Upper lobe of left lung (tissue), 6 donors: ENCODE results near the gene MXI1. TPM values are rescaled to one million over a fixed set of nuclear protein-coding genes. Genes with fewer than 3 reads are reported as not detected.

Experiments
- ATAC-seq, 2 donors: fragments of 200-7000 bp; cut with Tn5 transposase; one replicate each; pipeline ENCODE4 v1.9.1; 2022; ENCODE audit warnings: mild to moderate bottlenecking in 2 of 2, moderate library complexity in 2 of 2; ENCODE audit not compliant: low FRiP score in 2 of 2
- DNase-seq, 2 donors: peaks; one replicate each; pipeline ENCODE4 v3.0.0-alpha.2; 2019 to 2020
- H3K27ac ChIP-seq, 4 donors: fragments of 200-600 bp; sonication (generic); one replicate each; pipeline ENCODE4 v1.5.1; 2016 to 2019
- H3K27me3 ChIP-seq, 4 donors: fragments of 200-600 bp; sonication (generic); one replicate each; pipeline ENCODE4 v1.5.1; 2017 to 2019
- H3K36me3 ChIP-seq, 4 donors: fragments of 200-600 bp; sonication (generic); one replicate each; pipeline ENCODE4 v1.5.1; 2016 to 2019
- H3K4me1 ChIP-seq, 4 donors: fragments of 200-600 bp; sonication (generic); one replicate each; pipeline ENCODE4 v1.5.1; 2018 to 2019
- H3K4me3 ChIP-seq, 4 donors: fragments of 200-600 bp; sonication (generic); one replicate each; pipeline ENCODE4 v1.5.1; 2017 to 2019; ENCODE audit warnings: mild to moderate bottlenecking in 2 of 4, moderate library complexity in 1 of 4
- H3K9me3 ChIP-seq, 4 donors: fragments of 200-600 bp; sonication (generic); one replicate each; pipeline ENCODE4 v1.5.1; 2018 to 2019
- CTCF ChIP-seq, 6 experiments: fragments of 450-650 bp in 4 of 6; fragments of 200-600 bp in 2 of 6; sonication (generic) in 2 of 6; IDR thresholded peaks; one replicate each; pipeline ENCODE4 v1.5.1; 2016 to 2019; ENCODE audit warnings: antibody characterized with exemption in 6 of 6
- EP300 ChIP-seq, 4 donors: sonication (generic); formaldehyde crosslinking; IDR thresholded peaks; one replicate each; pipeline ENCODE4 v1.5.1; 2017; ENCODE audit warnings: antibody characterized with exemption in 4 of 4, control low read depth in 2 of 4
- POLR2A ChIP-seq, 4 donors: fragments of 450-650 bp; IDR thresholded peaks; one replicate each; pipeline ENCODE4 v1.5.1; 2016 to 2017; ENCODE audit warnings: antibody characterized with exemption in 4 of 4, mild to moderate bottlenecking in 2 of 4
- POLR2AphosphoS5 ChIP-seq, 2 donors: sonication (generic); formaldehyde crosslinking; IDR thresholded peaks; one replicate each; pipeline ENCODE4 v1.5.1; 2017; ENCODE audit warnings: antibody characterized with exemption in 2 of 2
- WGBS, 2 donors: methylation state at CpG; one replicate each; pipeline ENCODE4 v1.1.5; 2017 to 2018; 5-methylcytosine and 5-hydroxymethylcytosine counted together
- total RNA-seq, 6 donors: library from RNA; depleted of rRNA in 4 of 6; stranded (reverse); fragments of >200 nt in 4 of 6; gene quantifications; one replicate each; pipeline versions ENCODE4 v1.1.0 to v1.2.1, GENCODE V29; 2016 to 2021
- donor health status: DM: no; HTN: no; CAD: no; lungs with moderate emphysema.
- donor health status: DM: no; HTN: yes; CAD: no; lungs with severe emphysema.

The MXI1 gene
- total RNA-seq, 6 donors from 2014 or later: 27.7 to 90.1 (median 45.2) TPM

- Histone ChIP-seq H3K4me1 (peaks cover 0 to 9% (median 7%) of the 10 kb centered on the region in 4 donors), H3K27me3 (no peaks in the 10 kb centered on the region), H3K27ac (no peak overlapping the region), H3K36me3 (peaks cover 0 to 19% (median 0%) of the 10 kb centered on the region in 4 donors), H3K9me3 (no peaks in the 10 kb centered on the region), H3K4me3 (peak overlapping the region in 1 of 4 donors; percentile 27)
- 28 to 30% methylated on average over 6 of the region's 6 CpGs for WGBS, 2 donors
- DNase-seq (peak in 1 of 2 donors; percentile 53), ATAC-seq (peak in 1 of 2 donors; percentile 84)
- TF ChIP-seq POLR2A (IDR thresholded peaks at IDR 0.05) (no peak), POLR2AphosphoS5 (IDR thresholded peaks at IDR 0.05) (no peak), EP300 (IDR thresholded peaks at IDR 0.05) (no peak), CTCF (IDR thresholded peaks at IDR 0.05) (peak; percentile 58 to 84 (median 80))
Observed at GRCh38 chr10:110279407-110279986, 72.1 kb downstream of the MXI1 start.

- Histone ChIP-seq H3K9me3 (no peaks in the 10 kb centered on the region), H3K36me3 (peaks cover 0 to 54% (median 4%) of the 10 kb centered on the region in 4 donors), H3K4me1 (peaks cover 0 to 4% (median 2%) of the 10 kb centered on the region in 4 donors), H3K27ac (no peak overlapping the region), H3K4me3 (no peak overlapping the region), H3K27me3 (no peaks in the 10 kb centered on the region)
- 92 to 97% methylated on average over 3 of the region's 3 CpGs for WGBS, 2 donors
- TF ChIP-seq POLR2A (IDR thresholded peaks at IDR 0.05): no peak
- TF ChIP-seq CTCF (IDR thresholded peaks at IDR 0.05): no peak
- no peak for TF ChIP-seq POLR2AphosphoS5 (IDR thresholded peaks at IDR 0.05)
- TF ChIP-seq EP300 (IDR thresholded peaks at IDR 0.05): no peak
- ATAC-seq: no peak
- no peak for DNase-seq
Observed at GRCh38 chr10:110284262-110284661, 76.9 kb downstream of the MXI1 start.

- DNase-seq (no peak), ATAC-seq (no peak)
- TF ChIP-seq POLR2A (IDR thresholded peaks at IDR 0.05): no peak
- TF ChIP-seq CTCF (IDR thresholded peaks at IDR 0.05): no peak
- no peak for TF ChIP-seq EP300 (IDR thresholded peaks at IDR 0.05)
- TF ChIP-seq POLR2AphosphoS5 (IDR thresholded peaks at IDR 0.05): no peak
- Histone ChIP-seq H3K27ac (no peak overlapping the region), H3K4me3 (no peak overlapping the region), H3K36me3 (peaks cover 0 to 55% (median 8%) of the 10 kb centered on the region in 4 donors), H3K9me3 (no peaks in the 10 kb centered on the region), H3K27me3 (no peaks in the 10 kb centered on the region), H3K4me1 (peaks cover 0 to 2% (median 0%) of the 10 kb centered on the region in 4 donors)
- WGBS, 2 donors: 98 to 100% methylated on average over 2 of the region's 2 CpGs
Observed at GRCh38 chr10:110285501-110285900, 78.1 kb downstream of the MXI1 start.

GRCh38 chr10:110286841-110287240 lies 79.4 kb downstream of the MXI1 start:
- H3K36me3 ChIP-seq: peaks cover 0 to 67% (median 8%) of the 10 kb centered on the region in 4 donors
- 84 to 88% methylated on average over 2 of the region's 2 CpGs for WGBS, 2 donors
- H3K27me3 ChIP-seq: no peaks in the 10 kb centered on the region
- DNase-seq: no peak
- TF ChIP-seq EP300 (IDR thresholded peaks at IDR 0.05) (no peak), POLR2AphosphoS5 (IDR thresholded peaks at IDR 0.05) (no peak), POLR2A (IDR thresholded peaks at IDR 0.05) (no peak), CTCF (IDR thresholded peaks at IDR 0.05) (no peak)
- no peaks in the 10 kb centered on the region for H3K9me3 ChIP-seq
- no peak for ATAC-seq
- H3K4me3 ChIP-seq: no peak overlapping the region
- no peaks in the 10 kb centered on the region for H3K4me1 ChIP-seq
- H3K27ac ChIP-seq: no peak overlapping the region

GRCh38 chr10:110296966-110297365 lies 89.6 kb downstream of the MXI1 start:
- WGBS, 2 donors: 50 to 61% methylated on average over 1 of the region's 1 CpG
- no peaks in the 10 kb centered on the region for H3K27me3 ChIP-seq
- no peaks in the 10 kb centered on the region for H3K9me3 ChIP-seq
- no peak for ATAC-seq
- no peak for DNase-seq
- H3K4me1 ChIP-seq: peaks cover 8 to 25% (median 14%) of the 10 kb centered on the region in 4 donors
- no peak overlapping the region for H3K4me3 ChIP-seq
- TF ChIP-seq EP300 (IDR thresholded peaks at IDR 0.05) (no peak), POLR2AphosphoS5 (IDR thresholded peaks at IDR 0.05) (no peak), POLR2A (IDR thresholded peaks at IDR 0.05) (no peak), CTCF (IDR thresholded peaks at IDR 0.05) (no peak)
- H3K36me3 ChIP-seq: peaks cover 26 to 97% (median 62%) of the 10 kb centered on the region in 4 donors
- H3K27ac ChIP-seq: no peak overlapping the region
